D721Med (cell line): ENCODE measurements around the gene CFH.
"Not testable (repeated sequence)": the region's sequence is repeated elsewhere in the genome, so short reads cannot be mapped to it uniquely, and the experiment has no call there.

Source experiments
- DNase-seq: peaks from one replicate; pipeline ENCODE4 v3.0.0; 2011; ENCODE audit warnings: low spot score; ENCODE audit not compliant: insufficient read length
- FAIRE-seq: peaks from 2 replicates; lab custom pipeline; 2011; peaks lifted over from hg19 to GRCh38; lab: Jason Lieb, UNC
- TF ChIP-seq, protein P1 (sequence below): IDR thresholded peaks from 2 replicates; pipeline ENCODE4 v1.5.1; 2012; ENCODE audit warnings: mild to moderate bottlenecking, control low read depth; ENCODE audit not compliant: insufficient read depth; ENCODE audit errors: missing control alignments

Gene CFH

GRCh38 chr1:196701144-196701543 lies 49.3 kb downstream of the CFH start:
- no peak for FAIRE-seq
- no peak for DNase-seq
- TF ChIP-seq, protein P1, sequence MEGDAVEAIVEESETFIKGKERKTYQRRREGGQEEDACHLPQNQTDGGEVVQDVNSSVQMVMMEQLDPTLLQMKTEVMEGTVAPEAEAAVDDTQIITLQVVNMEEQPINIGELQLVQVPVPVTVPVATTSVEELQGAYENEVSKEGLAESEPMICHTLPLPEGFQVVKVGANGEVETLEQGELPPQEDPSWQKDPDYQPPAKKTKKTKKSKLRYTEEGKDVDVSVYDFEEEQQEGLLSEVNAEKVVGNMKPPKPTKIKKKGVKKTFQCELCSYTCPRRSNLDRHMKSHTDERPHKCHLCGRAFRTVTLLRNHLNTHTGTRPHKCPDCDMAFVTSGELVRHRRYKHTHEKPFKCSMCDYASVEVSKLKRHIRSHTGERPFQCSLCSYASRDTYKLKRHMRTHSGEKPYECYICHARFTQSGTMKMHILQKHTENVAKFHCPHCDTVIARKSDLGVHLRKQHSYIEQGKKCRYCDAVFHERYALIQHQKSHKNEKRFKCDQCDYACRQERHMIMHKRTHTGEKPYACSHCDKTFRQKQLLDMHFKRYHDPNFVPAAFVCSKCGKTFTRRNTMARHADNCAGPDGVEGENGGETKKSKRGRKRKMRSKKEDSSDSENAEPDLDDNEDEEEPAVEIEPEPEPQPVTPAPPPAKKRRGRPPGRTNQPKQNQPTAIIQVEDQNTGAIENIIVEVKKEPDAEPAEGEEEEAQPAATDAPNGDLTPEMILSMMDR: no peak

DNA sequence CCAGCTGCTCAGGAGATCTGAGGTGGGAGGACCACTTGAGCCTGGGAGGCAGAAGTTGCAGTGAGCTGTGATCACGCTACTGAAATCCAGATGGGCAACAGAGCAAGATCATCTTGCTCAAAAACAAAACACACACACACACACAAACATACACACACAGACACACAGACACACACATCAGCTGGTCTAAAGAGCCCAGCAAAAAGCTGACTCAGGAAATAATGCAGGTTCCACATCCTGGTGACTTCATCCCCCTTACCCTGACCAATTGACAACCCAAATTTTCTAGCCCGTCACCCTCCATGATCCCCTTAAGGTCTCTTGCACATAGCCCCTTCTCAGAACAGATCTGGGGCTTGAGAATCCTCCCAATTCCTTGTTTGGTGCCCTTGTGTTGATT lies 58.0 kb downstream of the CFH start:
- DNase-seq, FAIRE-seq: not testable (repeated sequence)

- TF ChIP-seq, protein P1: no peak
- no peak for FAIRE-seq
Measured at GRCh38 chr1:196717868-196718267, 66.0 kb downstream of the CFH start.

GRCh38 chr1:196723325-196724185 lies 71.7 kb downstream of the CFH start:
- DNase-seq (no peak), FAIRE-seq (peak; percentile 95)

More at GRCh38 chr1:196717868-196718267, 66.0 kb downstream of the CFH start:
- DNase-seq: no peak

GRCh38 chr1:196732526-196732925 lies 80.7 kb downstream of the CFH start:
- DNase-seq (no peak), FAIRE-seq (no peak)

More at GRCh38 chr1:196723325-196724185, 71.7 kb downstream of the CFH start:
- TF ChIP-seq, protein P1: peak; percentile 55

DNA sequence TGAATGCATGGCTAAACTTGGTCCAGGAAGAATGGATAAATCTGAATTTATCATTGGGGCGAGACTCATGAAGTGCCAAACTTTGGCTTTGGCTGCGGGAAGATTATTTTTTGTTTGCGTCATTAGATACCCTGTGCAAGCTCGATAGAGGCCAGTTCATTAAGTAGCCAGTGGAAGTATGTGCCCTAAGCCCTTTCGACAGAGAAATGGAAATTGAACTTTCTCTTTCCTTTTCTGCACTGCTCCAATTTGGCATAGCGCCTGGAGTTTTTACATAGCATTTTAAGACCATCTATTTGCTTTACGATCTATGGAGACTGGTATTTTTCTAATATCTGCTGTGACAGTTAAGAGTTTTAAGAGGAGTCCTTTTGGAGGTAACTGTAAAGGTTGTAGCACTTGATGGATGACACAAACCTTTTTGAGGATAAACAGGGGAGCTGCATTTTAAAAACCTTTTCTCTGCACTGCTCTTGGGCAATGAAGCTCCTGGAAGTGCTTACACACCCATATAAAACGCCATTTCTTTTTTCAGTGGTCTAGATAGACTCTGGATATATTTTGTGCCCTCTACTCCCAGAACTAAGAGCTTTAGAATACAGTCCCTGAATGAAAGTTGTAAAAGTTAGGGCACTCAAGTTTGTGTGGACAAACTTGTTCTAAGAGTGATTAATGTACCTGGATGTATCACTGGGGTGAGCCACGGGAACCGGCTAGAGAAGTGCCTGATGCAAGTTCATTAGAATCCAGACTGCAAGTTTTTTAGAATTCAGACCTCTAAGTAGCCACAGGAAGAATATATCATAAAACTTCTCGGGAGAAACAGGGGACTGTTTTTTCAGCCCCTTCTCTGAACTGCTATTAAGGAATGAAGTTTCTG lies 81.5 kb downstream of the CFH start:
- FAIRE-seq (no peak), DNase-seq (no peak)
- TF ChIP-seq, protein P1: no peak

More at GRCh38 chr1:196732526-196732925, 80.7 kb downstream of the CFH start:
- TF ChIP-seq, protein P1: no peak

GRCh38 chr1:196734006-196734405 lies 82.2 kb downstream of the CFH start:
- DNase-seq (no peak), FAIRE-seq (peak; percentile 6)
- TF ChIP-seq, protein P1: no peak
